Activated CD4-positive, alpha-beta T cell treated with anti-CD3 and anti-CD28 coated beads, Interleukin-2, amount 50 U/mL, for 16 hours (primary cell): ENCODE data around the gene SLN.
A peak's percentile ranks its signal among the peaks of the same experiment; 100 is the strongest.
"Not testable (repeated sequence)": the region's sequence is repeated elsewhere in the genome, so short reads cannot be mapped to it uniquely, and the experiment has no call there.

Experiments used
- DNase-seq: peaks from one replicate; pipeline ENCODE4 v3.0.0-alpha.2; 2020

SLN gene

DNA sequence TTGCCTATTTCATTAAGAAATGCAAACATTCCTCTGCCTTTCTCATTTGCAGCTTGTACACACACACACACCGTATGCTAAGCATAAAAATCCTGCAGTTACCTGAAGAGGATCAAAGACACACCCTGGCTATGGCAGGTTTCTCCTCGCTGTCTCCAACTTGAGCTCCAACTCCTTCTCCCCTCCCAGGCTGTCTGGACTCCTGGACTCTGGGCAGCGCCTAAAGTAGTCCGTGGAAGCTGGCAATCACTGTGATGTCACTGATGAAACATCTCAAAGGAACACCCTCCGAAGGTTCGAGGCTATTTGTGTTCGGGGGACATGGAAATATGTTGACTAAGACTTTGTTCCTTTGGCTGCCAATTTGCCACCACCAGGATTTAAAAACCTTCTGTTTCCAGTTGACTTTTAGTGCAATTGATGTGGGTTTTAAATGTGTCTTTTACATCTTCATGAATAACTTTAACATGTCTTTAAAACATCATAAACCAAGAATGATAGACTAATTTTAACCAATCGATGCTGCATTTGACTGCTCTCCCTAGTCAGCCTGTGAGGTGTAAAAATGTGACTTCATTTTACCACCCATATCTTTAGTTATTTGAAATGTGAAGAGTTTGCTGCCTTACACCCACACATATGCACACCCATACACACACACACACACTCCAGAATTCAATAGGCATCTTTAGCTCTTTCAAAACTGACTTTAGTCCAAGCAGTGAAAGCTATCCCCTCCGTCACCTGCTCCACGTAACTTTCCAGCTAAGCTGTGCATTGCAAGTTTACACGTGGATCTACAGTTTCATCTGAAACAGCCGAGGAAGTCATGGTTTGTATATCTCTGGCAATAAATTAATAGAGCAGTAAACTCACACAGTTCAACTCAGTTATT, at the start of gene SLN:
TSS of gene SLN (minus strand) at position 196 of the 895 bp plus-strand sequence.
- no peak for DNase-seq

DNA sequence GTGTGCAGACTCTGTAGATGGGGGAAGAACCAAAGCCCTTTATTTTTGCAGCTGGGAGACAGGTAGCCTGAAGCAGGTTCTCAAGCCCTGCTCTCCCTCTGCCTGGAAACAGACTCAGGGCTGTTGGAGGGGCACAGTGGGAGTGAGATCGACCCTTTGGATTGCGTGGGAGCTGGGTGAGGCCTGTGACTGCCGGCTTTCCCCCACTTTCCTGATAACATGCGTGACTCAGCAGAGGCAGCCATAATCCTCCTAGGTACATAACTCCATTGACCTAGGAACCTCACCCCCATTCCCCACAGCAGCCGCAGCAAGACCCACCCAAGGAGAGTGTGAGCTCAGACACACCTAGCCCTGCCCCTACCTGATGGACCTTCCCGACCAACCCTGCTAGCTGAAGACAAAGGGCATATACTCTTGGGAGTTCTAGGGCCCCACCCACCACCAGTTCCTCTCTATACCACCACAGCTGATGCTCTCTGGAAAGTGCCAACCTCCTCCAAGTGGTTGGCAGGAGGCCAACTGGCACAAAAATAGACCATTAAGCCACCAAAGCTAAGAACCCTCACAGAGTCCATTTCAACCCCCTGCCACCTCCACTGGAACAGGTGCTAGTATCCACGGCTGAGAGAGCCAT, 47.0 kb upstream of the SLN start:
- not testable (repeated sequence) for DNase-seq

DNA sequence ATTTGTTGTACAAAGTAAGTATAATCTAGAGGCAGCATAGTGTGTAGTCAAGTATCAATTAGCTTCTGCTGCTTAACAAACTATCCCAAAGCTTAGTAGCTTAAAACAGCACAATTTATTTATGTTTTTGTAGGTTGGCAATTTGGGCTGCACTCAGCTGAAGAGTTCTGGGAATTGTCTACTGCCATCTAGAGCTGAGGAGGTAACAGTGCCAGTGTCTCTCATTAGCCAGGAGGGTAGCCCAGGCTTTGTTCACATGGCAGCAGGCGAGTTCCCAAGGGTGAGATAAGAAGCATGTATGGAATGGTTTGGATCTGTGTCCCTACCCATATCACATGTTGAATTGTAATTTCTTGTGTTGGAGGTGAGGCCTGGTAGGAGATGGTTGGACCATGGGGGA, 45.8 kb upstream of the SLN start:
- no peak for DNase-seq

DNA sequence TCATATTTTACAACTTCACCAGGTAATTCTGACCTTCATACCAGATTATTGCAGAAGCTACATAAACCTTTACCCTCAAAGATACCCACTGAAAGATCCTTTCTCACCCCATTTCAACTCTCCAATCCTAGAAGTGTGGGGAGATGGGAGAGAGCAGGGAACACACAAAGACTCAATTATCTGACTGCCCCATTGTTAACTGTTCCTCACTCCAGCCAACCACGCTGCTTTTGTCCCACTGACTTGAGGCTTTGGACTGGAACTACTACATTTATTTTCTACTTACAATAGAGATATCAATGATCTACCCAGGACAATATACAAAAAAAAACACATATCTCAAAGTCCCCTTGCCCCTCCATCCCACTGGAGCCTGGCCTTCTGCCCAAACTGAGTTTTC, 44.7 kb upstream of the SLN start:
- DNase-seq, result no peak

DNA sequence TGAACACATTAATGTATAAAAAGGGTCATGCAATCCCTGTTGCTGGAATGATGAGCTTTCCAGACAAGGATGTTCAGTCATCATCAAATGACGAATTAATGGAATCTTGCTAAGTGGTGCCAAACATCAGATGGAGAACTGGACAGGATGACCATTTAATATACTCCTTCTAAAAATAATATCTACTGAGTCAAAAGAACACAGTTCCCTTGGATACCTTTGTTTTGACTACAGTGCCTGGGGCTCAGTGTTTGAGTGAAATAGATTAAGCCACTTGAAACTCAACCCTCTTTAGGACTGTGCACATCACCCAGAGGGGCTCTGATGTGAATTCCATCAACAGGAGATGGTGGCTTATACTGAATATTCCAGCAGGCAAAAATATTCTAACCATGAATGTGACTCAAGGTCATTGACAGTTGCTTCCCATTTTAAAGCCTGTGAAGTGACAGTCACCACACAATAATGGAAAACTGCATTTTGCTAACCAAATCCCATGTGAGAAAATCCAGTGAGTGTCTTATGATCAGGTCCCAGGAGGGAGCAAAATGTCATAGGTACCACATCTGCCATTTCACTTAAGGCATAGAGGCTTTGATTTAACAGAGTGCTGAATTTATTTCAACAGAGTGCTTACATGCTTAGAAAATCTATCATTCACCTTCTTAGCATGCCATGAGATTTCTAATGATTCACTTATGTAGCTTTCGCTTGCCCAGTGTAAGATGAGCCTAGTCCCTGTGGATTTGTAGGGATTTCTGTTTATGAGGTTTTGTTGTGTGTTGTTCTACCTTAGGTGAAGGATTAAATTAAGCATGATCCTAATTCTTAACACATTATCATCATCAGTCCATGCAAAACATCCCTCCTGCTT, 41.3 kb upstream of the SLN start:
- DNase-seq, result no peak

DNA sequence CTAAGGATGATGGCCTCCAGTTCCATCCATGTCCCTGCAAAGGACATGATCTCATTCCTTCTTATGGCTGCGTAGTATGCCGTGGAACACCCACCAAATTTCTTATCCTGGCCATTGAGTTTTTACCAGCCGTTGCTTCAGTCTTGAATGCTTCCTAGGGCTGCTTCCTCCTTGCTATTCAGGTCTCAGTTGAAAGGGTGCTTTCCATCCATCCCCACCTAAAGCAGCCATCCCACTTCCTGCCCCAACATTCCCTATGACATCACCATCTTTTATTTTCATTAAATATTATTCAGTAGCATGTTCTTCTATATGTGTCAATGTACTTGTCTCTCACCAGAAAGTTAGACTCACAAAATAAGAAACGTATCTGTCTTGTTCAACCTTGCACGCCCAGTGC, 40.7 kb upstream of the SLN start:
- DNase-seq, result no peak

DNA sequence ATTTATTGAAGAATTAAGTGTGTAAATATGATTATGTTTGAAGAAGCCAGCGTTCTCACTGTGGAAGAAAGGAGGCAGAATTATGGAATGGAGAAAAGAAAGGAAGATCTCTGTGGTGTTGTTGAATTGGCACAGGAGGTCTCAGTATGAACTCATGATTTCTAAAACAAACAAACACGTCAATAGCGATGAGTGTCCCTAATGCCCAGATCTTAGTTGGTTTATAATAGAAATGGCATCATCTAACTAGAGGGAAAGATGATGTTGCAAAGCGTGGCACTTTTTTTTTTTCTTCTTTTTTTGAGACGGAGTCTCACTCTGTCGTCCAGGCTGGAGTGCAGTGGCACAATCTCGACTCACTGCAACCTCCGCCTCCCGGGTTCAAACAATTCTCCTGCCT, 39.2 kb upstream of the SLN start:
- DNase-seq, result no peak

DNA sequence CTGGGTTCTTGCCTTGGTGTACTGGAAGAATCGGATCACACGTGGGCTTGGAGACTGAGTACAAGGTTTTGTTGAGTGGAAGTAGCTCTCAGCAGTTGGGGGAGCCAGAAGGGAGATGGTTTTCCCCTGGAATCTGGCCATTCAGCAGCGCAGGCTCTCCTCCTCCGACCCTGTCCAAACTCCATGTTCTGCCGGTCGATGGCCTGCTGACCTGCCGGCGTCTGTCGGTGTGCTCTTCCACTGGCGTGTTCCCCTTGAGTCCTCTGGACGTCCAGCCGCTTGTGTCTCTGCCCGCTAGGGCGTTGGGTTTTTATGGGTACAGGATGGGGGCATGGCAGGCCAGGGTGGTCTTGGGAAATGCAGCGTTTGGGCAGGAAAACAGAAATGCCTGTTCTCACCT, 38.5 kb upstream of the SLN start:
- DNase-seq, result no peak

DNA sequence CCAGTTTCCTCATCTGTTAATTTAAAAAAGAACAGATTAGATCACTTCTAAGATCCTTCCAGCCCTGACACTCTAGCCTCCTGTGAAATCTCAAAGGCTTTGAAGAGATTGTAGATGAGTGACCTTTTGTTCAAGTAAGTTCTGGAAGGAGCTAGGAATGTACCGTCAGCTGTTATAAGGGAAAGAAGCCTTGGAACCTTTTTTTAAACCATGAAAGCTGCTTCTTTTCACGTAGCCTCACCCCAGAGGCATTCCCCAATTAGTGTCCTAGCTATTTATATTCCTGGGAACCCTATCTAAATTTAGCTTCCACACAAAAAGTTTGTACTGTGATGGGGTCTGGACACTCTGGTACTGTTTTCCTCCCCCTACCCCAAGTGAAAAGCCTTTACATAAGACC, 35.8 kb upstream of the SLN start:
- DNase-seq, result no peak

DNA sequence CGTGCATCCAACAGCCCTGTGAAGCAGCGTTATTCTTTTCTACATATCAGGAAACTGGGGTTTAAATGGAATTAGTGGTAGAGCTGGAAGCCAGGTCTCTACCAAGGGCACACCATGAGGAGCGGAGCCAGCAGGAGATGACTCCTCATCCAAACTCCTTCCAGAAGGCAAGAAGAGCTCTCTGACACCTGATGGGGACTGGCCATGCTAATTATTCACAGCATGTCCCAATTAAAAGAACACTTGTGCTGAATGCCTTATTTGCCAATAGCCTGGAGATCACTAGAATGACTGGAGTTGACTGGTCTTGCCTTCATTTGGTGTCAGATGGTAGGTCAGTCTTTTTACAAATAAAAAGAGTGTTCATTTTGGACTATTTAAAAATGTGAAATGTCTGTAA, 32.9 kb upstream of the SLN start:
- DNase-seq, result no peak

DNA sequence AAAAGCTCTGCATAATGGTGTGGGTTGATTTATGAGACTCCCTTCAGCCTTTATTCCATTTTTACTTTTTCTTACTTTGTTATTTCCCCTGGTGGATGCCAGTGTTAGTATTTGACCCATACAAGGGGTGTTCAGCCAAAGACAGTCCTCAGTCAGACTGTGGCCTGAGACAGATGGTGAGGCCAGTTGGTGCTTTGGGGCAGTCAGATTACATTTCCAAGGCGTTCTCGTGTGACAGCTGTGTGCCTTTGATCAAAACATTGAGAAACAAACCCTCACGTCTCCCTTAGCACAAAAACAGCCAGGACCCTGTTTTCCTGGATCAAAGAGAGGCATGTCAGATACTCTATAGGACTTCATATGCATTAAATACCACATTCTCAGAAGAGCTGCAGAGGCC, 31.3 kb upstream of the SLN start:
- no peak for DNase-seq

DNA sequence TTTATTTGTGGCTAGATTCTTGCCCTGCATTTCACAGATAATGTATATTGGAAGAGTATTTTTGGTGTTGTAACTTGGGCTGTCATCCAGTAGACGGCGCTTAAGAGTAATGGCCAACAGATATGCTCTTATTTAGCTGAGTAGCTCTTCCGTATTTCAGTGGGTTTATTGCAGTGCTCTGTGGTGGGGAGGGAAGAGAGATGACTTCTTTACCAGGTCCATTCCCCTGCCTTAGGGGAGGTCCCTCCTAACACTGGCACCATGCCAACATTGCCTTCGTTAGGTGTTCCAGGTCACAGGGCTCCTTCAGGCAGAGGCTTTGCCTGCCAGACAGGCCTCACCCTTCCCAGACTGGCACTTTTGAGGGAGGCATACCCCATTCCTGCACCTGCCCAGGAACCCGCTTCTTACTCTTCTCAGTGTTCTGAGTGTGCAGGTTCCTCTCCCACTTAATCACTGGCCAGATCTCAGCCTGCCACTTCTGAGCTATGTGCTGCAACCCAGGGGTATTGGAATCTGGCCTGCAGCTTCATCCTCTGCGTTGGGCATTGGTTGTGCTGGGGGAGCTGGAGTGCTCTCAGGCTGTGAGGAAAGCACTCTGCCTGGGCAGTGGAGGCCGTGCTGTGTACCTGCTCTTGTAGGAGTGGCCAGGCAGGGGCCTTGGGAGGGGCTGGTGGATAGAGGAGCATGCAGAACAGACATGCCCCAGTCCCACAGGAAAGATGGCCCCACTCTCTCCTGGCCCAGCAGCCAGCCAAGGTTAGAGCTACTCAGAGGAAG, 29.4 kb upstream of the SLN start:
- peak; percentile 41 for DNase-seq

DNA sequence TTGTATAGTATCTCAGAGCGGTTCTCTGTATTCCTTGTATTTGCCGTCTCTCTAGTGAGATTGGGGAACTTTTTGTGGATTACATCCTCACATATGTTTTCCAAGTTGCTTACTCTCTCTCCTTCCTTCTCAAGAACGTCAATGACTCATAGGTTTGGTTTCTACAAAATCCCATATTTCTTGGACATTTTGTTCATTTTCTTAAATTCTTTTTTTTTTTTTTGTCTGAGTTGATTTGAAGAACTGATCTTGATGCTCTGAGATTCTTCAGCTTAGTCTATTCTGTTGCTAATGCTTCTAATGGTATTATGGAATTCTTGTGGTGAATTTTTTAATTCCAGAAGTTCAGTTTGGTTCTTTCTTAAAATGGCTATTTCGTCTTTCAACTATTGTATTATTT, 28.4 kb upstream of the SLN start:
- DNase-seq, result no peak

DNA sequence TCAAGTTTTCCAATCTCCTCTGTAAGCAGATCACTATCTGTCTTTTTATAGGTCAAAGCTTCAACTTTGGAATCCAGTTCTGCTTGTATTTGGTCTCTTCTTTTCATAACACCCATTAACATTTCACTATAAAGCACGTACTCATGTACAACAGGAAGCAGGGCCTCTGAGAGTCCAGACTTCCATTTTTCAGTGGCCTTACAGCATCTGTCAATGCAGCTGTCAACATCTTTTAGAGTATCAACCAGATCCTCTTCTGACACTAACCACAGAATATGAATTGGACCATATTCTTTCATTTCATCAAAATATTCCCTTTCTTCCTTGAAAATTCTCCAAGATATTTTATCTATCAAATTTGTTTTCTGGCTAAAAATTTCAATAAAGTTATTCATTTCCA, 24.7 kb upstream of the SLN start:
- no peak for DNase-seq

DNA sequence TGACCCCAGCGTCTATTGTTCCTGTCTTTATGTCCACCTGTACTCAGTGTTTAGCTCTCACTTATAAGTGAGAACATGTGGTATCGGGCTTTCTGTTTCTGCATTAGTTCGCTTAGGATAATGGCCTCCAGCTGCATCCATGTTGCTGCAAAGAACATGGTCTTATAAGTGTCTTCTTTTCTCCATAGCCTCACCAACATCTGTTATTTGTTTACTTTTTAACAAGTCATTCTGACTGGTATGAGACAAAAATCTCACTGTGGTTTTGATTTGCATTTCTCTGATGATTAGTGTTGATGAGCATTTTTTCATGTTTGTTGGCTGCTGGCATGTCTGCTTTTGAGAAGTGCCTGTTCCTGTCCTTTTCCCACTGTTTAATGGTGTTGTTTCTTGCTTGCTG, 21.7 kb upstream of the SLN start:
- DNase-seq, result no peak

DNA sequence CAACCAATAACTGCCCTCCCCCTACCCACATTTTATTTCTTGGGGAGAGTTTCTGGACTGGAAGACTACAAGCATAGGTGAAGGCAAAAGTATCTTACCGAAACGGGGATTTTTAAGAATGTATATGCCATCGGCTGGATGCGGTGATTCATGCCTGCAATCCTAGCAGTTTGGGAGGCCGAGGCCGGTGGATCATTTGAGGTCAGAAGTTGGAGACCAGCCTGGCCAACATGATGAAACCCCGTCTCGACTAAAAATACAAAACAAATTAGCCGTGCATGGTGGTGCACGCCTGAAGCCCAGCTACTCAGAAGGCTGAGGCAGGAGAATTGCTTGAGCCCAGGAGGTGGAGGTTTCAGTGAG, 20.8 kb upstream of the SLN start:
- no peak for DNase-seq

DNA sequence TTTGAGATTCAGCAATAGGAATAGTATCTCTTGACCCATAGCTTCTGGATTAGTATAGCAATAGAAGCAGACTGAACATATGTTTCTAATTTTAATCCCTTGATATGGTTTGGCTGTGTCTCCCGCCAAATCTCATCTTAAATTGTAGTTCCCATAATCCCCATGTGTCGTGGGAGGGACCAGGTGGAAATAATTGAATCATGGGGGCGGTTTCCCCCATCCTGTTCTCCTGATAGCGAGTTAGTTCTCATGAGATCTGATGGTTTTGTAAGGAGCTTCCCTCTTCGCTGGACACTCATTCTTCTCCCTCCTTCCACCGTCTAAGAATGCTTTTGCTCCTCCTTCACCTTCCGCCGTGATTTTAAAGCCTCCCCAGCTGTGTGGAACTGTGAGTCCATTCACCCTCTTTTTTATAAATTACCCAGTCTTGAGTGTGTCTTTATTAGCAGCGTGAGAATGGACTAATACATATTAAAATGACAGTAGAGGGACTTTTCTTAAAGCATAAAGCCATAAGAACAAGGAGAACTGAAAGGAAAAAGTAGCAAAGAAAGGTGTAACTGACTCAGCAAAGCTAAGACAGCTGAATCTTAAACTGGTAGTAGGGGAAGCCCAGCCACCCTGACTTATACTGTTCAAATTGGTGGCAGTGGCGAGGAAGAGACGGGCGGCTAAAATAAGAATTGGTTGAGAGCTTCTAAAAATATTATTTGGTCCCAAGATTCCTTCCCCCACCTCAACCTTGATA, 20.3 kb upstream of the SLN start:
- DNase-seq, result no peak

DNA sequence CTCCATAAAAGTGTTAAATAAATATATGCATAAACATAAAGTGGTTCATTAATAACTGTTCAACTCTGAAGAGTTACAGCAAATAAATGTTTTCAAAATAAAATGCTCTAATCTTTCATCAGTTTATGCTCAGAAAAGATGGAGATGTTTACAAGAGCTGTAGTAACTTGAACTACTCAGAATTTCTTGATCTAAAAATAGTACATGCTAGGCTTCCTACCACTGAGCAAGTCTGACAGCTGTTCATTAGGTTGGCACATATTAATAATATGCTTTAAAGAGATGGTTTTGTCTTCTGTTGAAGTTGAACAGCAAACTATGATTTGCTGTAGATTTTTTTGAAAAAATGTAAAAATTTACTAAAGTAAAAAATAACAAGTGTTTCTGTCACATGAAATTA, 10.8 kb upstream of the SLN start:
- no peak for DNase-seq

DNA sequence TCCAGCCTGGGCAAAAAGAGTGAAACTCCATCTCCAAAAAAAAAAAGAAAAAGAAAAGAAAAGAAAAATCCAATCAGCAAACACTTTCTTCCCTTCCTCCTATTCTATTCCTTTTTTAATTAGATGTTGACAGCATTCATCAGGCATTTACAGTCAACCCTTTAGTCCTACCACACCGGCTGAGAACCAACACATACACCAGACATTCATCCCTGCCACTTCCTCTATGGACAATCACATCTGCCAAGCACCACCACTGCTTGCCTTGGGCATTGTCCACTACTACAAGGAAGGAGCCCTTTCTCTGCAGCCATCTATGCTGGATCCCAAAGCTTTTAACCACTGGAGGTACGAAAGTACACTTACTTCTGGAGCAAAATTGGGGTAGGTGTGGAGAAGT, 9.4 kb upstream of the SLN start:
- DNase-seq, result no peak

DNA sequence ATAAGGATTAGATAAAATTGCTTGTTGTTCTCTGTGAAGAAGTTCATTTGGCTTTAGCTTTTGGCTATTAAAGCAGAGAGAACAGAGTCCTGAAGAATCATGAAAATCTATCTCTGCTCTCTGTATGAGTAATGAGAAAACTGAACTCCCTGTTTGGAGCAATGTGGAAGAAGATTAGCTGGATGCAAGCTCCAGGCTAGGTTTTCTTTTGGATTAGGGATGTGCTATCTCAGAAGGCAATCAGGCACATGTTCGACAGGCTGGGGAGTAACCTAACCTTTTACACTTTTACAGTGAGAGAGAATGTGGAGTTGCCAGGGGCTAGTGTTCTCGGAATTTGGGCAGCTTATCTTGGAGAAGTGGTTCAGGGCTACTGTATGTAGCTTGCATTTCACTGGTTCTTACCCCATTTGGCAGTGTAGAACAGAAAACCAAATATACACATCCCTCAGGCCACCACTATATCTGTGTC, 8.5 kb upstream of the SLN start:
- DNase-seq, result no peak

DNA sequence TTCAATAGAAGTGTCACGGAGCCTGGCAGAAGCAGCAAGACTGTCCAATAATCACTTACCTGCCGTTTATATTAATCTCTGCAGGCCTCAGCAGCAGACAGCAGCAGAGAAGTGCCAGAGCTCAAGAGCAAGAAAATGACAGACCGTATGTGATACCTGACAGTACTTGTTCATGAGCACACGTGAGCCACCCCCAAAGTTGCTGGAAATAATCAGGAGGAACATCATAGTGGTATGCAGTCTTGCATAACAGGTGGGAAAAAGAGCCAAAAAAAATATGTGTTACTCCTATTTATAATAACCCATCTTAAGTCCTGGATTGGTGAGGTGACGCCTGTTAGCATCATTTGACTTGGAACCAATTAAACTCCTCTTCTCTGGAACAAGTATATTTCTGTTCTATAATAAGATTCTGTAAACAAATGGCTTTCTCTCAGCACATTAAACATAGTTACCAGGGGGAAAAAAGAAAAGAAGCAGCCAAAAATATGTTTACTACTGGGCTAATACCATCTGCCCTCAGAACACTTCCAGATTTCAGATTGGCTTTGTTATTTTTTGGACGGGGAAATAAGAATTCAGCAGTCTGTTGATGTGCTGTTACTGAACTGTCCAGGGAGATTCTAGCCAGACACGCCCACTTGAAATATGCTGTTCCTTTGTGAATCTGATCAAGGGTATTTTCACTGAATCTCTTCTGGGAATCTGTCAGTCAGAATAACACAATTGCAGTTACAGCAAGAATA, 7.9 kb upstream of the SLN start:
- no peak for DNase-seq
